Measurements from ENCODE around the gene ASF1B.

Gene ASF1B

DNA sequence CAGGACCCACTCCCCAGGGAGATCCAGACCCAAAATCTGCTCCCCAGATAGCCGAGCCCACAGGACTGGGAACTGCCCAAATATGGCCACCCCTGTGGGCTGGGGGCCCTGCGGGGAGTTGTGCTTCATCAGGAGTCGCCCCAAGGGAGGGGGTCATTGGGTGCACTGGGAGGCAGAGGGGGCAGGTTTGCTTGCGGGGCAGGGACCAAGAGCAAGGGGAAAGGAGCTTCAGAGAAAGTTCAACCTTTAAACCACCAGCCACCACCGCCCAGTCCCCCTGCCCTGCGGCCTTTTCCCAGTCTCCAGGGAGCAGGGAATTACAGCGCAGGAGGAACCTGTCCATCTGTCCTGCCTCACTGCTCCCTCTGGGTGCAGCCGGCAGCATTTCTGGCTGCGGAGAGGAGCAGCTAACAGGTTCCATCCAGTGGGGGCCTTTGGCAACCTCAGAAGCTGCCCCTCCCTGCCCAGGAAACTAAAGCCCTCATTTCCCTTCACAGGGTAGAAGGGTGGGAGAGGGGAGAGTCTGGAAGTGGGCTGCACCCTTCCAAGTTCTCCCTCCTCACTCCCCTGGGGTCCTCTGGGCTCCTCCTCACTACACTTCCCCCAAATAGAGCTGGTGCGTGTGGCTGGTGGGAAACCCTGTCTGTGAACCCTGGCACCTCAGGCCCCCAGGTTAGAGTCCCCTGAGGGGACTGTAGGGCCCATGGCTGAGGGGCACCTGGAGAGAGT lies 13.8 kb upstream of the ASF1B start:
- no peak for TF ChIP-seq GATA3 (IDR thresholded peaks at IDR 0.05; ENCODE audit: low read depth, low read length)
- no peak for TF ChIP-seq GATA2 (IDR thresholded peaks at IDR 0.05; ENCODE audit: low read depth, low read length)

DNA sequence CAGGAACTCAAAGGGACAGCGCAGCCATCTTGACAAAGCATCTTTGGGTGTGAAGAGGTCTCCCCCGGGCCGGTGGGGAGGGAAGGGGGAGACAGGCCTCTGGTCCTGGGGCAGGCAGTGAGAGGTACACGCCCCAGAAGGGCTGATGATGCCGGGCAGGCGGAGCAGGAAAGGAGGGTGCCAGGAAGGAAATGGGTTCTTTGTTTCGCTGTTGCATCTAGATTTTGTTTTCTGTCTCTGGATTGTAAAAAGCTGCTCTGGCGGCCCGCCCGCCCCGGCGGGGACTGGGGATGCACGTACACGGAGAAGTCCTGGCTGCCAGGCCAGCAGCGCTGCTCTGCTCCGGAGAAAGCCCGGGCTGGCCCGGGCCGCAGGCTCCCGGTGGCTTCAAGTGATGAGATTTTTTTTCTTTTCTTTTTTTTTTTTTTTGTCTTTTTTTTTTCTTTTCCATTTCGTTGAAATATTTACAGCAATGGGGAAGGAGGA lies 13.2 kb upstream of the ASF1B start:
- TF ChIP-seq GATA3 (IDR thresholded peaks at IDR 0.05; ENCODE audit: low read depth, low read length): no peak
- no peak for TF ChIP-seq GATA2 (IDR thresholded peaks at IDR 0.05; ENCODE audit: low read depth, low read length)

DNA sequence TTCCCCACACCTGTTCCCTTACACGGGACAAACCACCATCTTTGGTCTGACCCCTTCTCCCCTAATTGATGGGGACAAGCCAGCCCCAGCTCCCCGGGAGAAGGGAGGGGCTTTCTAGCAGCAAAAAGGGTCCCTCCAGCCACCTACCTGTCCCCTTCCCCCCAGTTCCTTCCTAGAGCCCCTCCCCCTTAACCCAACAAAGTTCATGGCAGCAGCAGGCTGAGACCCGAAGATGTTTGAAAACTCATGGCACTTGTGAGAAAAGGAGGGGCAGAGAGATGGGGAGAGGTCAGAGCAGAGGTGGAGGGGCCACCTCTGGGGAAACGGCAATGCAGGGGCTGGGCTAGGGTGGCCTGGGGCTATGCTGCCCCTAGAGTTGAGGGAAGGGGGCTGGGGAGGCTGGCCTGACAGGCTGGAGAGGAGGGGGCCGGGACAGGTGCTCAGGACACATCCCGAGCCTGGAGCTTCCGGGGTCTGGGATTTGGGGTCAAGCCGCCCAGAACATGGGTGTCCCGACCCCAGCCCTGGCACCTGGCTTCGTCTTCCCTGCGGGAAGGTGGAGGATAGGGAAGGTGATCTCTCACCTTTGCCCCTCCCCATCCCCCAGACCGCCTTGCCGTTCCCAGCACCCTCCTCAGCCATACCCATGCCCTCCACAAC lies 12.5 kb upstream of the ASF1B start:
- TF ChIP-seq GATA3 (IDR thresholded peaks at IDR 0.05; ENCODE audit: low read depth, low read length): no peak
- no peak for TF ChIP-seq GATA2 (IDR thresholded peaks at IDR 0.05; ENCODE audit: low read depth, low read length)

DNA sequence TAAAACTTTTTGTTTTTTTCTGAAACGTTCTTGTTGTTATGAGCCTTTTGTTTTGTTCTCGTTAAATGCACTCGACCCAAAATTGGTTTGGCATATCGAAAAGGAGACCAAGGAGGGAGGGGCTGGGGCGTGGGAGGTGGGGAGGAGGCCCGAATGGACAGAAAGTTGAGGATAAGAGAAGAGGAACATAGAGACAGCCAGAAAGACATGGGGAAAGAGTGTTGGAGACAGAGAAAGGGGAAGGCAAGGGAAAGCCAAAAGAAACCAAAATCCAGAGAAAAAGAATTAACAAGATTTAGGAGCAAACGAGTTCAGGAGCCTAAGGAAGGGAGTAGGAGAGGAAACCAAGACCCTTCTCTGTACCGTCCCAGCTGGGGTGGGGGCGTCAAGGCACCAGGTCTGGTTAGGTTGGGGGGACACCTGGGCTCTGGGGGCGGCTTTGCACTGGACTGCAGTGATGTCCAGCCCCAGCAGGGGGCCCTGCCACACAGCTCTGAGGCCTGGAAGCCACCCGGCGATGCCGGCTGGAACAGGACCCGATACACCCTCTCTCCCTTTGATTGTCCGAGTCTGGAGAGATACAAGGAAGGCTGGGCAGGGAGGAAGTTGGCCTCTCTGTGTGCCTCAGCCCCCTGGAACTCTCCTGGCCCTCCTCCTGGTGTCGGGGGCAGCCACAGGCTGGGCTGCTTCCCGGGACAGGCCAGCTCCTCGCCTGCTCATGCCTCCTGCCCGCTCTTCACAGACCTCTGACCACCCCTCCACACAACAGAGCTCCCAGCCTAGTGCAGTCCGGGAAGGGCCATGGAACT lies 11.6 kb upstream of the ASF1B start:
- TF ChIP-seq GATA3 (IDR thresholded peaks at IDR 0.05; ENCODE audit: low read depth, low read length) (no peak), GATA2 (IDR thresholded peaks at IDR 0.05; ENCODE audit: low read depth, low read length) (no peak)

DNA sequence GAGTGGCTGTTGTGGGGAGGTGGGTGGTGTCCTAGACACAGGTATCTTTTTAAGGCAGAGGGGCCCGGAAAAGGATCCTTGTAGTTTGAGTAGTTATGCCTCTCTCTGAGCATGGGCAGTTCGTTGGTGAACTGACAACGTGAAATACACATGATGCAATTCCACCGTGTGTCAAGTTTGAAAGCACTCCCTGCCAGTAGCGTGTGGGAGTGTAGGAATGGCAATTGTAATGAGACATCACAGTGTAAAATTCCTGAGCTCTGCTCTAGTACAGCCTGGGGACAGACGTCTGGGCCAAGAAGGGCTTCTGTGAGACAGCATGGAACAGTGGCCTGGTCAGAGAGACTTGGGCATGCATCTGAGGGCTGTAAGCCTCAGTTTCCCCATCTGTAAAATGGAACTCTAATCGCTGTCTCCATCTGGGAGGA lies 10.4 kb upstream of the ASF1B start:
- TF ChIP-seq GATA3 (IDR thresholded peaks at IDR 0.05; ENCODE audit: low read depth, low read length) (no peak), GATA2 (IDR thresholded peaks at IDR 0.05; ENCODE audit: low read depth, low read length) (no peak)

DNA sequence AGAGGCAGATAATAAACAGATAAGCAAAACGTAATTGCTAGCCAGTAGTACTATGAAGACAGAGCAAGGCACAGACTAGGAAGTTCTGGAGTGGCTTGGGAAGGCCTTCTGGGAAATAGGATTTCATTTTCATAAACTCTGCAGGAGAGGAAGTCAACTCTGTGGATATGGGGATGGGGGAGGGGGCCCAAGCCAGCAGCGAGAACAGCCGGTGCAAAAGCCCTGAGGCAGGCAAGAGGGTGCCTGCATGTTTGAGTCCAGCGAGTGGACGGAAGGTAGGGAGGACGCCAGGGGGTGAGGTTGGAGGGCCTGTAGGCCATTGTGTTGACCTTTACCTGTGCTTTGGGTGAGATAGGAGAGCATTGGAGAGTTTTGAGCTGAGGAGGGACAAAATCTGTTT lies 9.0 kb upstream of the ASF1B start:
- TF ChIP-seq GATA2 (IDR thresholded peaks at IDR 0.05; ENCODE audit: low read depth, low read length) (no peak), GATA3 (IDR thresholded peaks at IDR 0.05; ENCODE audit: low read depth, low read length) (no peak)

DNA sequence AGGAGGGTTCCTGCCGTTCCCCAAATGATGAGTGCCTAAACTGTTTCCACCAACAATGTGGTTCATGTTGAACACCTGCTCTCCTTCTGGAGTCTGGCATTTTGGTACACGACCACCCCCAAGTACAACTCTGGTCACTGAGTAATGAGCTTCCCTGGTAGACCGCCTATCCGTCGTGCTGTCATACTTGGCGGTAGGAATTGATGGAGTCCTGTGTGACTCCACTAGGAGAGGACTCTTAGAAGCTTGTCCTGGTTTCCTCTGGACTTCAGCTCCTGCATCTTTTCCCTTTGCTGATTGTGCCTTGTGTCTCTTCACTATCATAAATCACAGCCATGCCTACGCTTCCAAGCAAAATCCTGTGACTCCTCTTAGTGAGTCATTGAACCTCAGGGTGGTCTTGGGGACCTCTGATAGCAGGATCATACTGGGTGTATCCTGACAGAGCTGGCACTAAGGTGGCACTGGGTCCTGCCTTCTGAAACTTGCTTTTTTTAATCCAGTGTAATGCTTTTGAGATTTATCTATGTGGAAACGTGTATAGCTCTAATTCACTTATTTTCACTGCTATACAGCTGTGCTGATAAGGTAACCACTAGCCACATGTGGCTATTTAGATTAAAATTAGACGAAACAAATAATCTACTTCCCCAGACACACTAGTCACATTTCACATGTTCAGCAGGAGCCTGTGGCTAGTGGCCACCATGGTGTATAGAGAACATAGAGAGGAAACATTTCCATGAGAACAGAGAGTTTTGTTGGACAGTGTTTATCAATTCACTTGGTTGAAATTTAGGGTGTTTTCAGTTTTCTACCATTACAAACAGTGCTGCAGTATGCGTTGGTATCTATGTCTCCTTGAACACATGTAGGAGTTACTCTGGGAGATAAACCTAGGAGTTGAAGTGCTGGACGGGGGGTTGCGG lies 6.1 kb upstream of the ASF1B start:
- TF ChIP-seq GATA2 (IDR thresholded peaks at IDR 0.05; ENCODE audit: low read depth, low read length) (no peak), GATA3 (IDR thresholded peaks at IDR 0.05; ENCODE audit: low read depth, low read length) (no peak)

DNA sequence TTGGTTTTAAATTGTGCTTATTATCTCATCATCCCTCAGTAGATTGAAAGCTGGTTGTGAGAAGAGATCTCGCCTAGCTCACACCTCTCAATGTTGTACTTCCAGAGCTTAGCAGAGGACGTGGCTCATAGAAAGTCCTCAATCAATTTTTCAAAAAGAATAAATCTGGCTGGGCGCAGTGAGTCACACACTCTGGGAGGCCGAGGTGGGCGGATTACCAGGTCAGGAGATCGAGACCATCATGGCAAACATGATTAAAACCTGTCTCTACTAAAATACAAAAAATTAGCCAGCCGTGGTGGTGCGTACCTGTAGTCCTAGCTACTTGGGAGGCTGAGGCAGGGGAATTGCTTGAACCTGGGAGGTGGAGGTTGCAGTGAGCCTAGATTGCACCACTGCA lies 4.7 kb upstream of the ASF1B start:
- TF ChIP-seq GATA3 (IDR thresholded peaks at IDR 0.05; ENCODE audit: low read depth, low read length) (no peak), GATA2 (IDR thresholded peaks at IDR 0.05; ENCODE audit: low read depth, low read length) (no peak)

DNA sequence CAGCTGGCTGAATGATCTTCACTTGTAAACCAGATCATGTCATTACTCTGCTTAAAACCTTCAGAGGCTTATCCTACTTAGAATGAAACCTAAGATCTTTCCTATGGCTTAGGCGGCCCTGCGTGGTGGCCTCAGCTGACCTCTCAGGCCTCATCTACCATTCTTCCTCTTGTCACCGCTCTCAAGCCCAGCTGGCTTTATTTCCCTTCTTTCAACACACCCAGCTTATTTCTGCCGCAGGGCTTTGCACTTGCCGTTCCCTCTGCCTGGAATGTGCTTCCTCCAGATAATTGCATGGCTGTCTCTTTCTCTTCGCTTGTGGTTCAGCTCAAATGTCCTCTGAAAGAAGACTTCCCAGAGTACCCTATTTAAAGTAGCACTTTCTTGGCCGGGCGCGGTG lies 3.6 kb upstream of the ASF1B start:
- no peak for TF ChIP-seq GATA2 (IDR thresholded peaks at IDR 0.05; ENCODE audit: low read depth, low read length)
- TF ChIP-seq GATA3 (IDR thresholded peaks at IDR 0.05; ENCODE audit: low read depth, low read length): no peak

DNA sequence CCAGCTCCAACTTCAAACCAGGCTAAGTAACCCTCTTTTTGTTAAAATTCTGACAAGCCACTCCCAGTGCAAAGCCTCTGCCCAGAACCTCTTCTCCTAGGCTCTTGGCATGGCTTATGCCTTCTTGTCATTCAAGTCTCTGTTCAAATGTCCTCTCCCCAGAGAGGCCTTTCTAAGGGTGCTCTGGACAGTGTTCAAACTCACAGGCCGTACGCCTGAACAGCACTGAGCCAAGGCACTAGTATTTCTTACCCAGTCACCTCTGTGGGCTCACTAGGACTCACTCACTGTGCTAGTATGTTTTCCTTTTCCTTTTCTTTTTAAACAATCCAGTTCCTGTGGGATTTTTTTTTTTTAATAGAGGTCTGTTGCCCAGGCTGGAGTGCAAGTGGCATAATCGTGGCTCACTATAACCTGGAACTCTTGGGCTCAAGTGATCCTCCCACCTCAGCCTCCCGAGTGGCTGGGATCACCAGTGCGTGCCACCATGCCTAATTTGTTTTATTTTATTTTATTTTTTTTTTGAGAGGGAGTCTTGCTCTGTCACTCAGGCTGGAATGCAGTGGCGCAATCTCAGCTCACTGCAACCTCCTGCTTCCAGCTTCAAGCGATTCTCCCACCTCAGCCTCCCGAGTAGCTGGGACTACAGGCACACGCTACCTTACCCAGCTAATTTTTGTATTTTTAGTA lies 2.3 kb upstream of the ASF1B start:
- no peak for TF ChIP-seq GATA3 (IDR thresholded peaks at IDR 0.05; ENCODE audit: low read depth, low read length)
- TF ChIP-seq GATA2 (IDR thresholded peaks at IDR 0.05; ENCODE audit: low read depth, low read length): no peak

DNA sequence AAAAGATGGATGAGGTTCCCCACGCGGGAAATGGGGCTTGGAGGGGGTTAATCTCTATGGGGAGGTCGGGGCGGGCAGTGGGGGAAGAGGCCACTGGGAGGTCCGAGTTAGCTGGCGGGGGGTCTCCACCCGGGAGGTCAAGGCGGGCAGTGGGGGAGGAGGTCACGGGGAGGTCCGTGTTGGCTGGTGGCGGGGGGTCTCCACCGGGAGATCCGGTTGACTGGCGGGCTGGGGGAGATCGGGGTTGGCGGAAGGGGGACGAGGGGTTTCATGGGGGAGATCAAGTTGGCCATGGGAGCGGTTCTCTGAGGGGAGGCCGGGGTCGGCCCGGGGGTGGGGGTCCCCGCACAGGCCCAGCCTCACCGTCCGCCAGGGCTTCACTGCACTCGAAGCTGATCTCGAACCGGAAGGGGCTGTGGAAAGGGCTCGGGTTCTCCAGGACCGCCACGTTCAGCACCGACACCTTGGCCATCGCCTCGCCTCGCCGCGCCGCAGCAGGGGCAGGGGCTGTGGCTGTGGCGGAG lies 342 bp downstream of the ASF1B start:
- TF ChIP-seq GATA2 (IDR thresholded peaks at IDR 0.05; ENCODE audit: low read depth, low read length) (no peak), GATA3 (IDR thresholded peaks at IDR 0.05; ENCODE audit: low read depth, low read length) (no peak)

DNA sequence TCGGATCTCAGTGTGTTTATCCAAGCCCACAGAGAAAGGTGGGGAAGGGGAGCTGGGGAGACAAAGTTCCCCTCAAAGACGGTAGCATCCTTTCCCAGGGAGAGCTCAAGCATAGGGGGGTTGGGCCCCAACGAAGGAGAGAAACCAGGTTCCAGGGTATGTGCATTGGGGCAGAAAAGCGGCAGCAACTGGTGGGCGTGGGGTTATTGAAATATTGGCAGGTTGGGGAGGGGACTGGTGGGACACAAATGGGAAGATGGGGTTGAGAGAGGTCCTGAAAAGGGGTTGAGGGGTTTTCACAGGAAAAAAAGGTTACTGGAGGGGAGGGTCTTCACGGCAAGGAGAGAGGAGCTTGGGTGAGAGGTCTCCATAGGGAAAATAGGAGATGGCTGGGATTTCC lies 1.0 kb downstream of the ASF1B start:
- TF ChIP-seq GATA2 (IDR thresholded peaks at IDR 0.05; ENCODE audit: low read depth, low read length) (no peak), GATA3 (IDR thresholded peaks at IDR 0.05; ENCODE audit: low read depth, low read length) (no peak)
